Thyroid gland (tissue), 4 donors: ENCODE data around the gene RFX4.

Experiments used
- CTCF ChIP-seq, 6 experiments: fragments of 200-600 bp in 3 of 6; fragments of 450-650 bp in 3 of 6; sonication (generic) in 3 of 6; IDR thresholded peaks; one replicate each; pipeline ENCODE4 v1.5.1; 2016 to 2019; ENCODE audit warnings: antibody characterized with exemption in 6 of 6, mild to moderate bottlenecking in 2 of 6, inconsistent platforms in 1 of 6, moderate library complexity in 1 of 6
- POLR2A ChIP-seq, 2 donors: fragments of 450-650 bp; IDR thresholded peaks; one replicate each; pipeline ENCODE4 v1.6.1; 2017; ENCODE audit warnings: antibody characterized with exemption in 2 of 2, mild to moderate bottlenecking in 2 of 2, moderate library complexity in 1 of 2

- no peak for TF ChIP-seq CTCF (IDR thresholded peaks at IDR 0.05)
- no peak for TF ChIP-seq POLR2A (IDR thresholded peaks at IDR 0.05)
These were observed 17.7 kb downstream of the RFX4 start for GRCh38 chr12:106600503-106600902.
